SK-N-SH treated with all-trans-retinoic acid at 6 μM for 48 hours (cell line): ENCODE results near the gene ABI1.

Source experiments
- ATAC-seq: fragments of 200-7000 bp; cut with Tn5 transposase; 3 replicates; pipeline ENCODE4 v1.9.1; 2020; ENCODE audit warnings: mild to moderate bottlenecking, moderate library complexity
- ARNTL ChIP-seq: fragments of 450-650 bp; formaldehyde crosslinking; IDR thresholded peaks from 2 replicates; pipeline ENCODE4 v1.5.0; 2020; ENCODE audit warnings: low read depth, mild to moderate bottlenecking, moderate library complexity, borderline replicate concordance
- BACH2 ChIP-seq: fragments of 250-450 bp; sonication (Bioruptor Pico); IDR thresholded peaks from 2 replicates; pipeline ENCODE4 v1.9.0; 2021; ENCODE audit warnings: mild to moderate bottlenecking, borderline replicate concordance
- CREB5 ChIP-seq: fragments of 250-450 bp; sonication (Bioruptor Pico); IDR thresholded peaks from 2 replicates; pipeline ENCODE4 v1.5.1; 2020; ENCODE audit warnings: low read depth, mild to moderate bottlenecking, moderate library complexity
- CSDC2 ChIP-seq: fragments of 250-450 bp; sonication (Bioruptor Pico); IDR thresholded peaks from 2 replicates; pipeline ENCODE4 v1.5.0; 2020; ENCODE audit warnings: mild to moderate bottlenecking, moderate library complexity
- CSRNP3 ChIP-seq: fragments of 250-450 bp; sonication (Bioruptor Pico); IDR thresholded peaks from 2 replicates; pipeline ENCODE4 v1.5.1; 2021; ENCODE audit warnings: mild to moderate bottlenecking, moderate library complexity
- ESRRG ChIP-seq: fragments of 250-450 bp; sonication (Bioruptor Pico); IDR thresholded peaks from 2 replicates; pipeline ENCODE4 v1.6.1; 2021; ENCODE audit warnings: mild to moderate bottlenecking
- GLIS3 ChIP-seq: fragments of 250-450 bp; sonication (Bioruptor Pico); IDR thresholded peaks from 2 replicates; pipeline ENCODE4 v1.5.0; 2020; ENCODE audit warnings: mild to moderate bottlenecking, moderate library complexity
- ISL1 ChIP-seq: fragments of 250-450 bp; sonication (Bioruptor Pico); IDR thresholded peaks from 2 replicates; pipeline ENCODE4 v2.1.2; 2022; ENCODE audit warnings: mild to moderate bottlenecking, moderate library complexity
- OSR1 ChIP-seq: fragments of 250-450 bp; sonication (Bioruptor Pico); IDR thresholded peaks from 2 replicates; pipeline ENCODE4 v1.8.0; 2022; ENCODE audit warnings: moderate library complexity, mild to moderate bottlenecking, inconsistent platforms
- PATZ1 ChIP-seq: fragments of 250-450 bp; sonication (Bioruptor Pico); IDR thresholded peaks from 2 replicates; pipeline ENCODE4 v1.8.0; 2020; ENCODE audit warnings: mild to moderate bottlenecking, moderate library complexity, borderline replicate concordance
- POU6F1 ChIP-seq: fragments of 250-450 bp; sonication (Bioruptor Pico); IDR thresholded peaks from 2 replicates; pipeline ENCODE4 v1.8.0; 2021; ENCODE audit warnings: low read depth, mild to moderate bottlenecking, moderate library complexity, borderline replicate concordance
- PPARA ChIP-seq: fragments of 250-450 bp; sonication (Bioruptor Pico); IDR thresholded peaks from 2 replicates; pipeline ENCODE4 v1.5.0; 2020; ENCODE audit warnings: mild to moderate bottlenecking, borderline replicate concordance
- RARB ChIP-seq: fragments of 250-450 bp; sonication (Bioruptor Pico); IDR thresholded peaks from 2 replicates; pipeline ENCODE4 v1.8.0; 2021; ENCODE audit warnings: mild to moderate bottlenecking, moderate library complexity
- SNAI2 ChIP-seq: fragments of 250-450 bp; sonication (Bioruptor Pico); IDR thresholded peaks from 2 replicates; pipeline ENCODE4 v1.5.0; 2020; ENCODE audit warnings: mild to moderate bottlenecking, moderate library complexity
- TCF4 ChIP-seq: fragments of 250-450 bp; sonication (Bioruptor Pico); IDR thresholded peaks from 2 replicates; pipeline ENCODE4 v1.8.0; 2021; ENCODE audit warnings: mild to moderate bottlenecking, moderate library complexity, borderline replicate concordance
- TOX ChIP-seq: fragments of 250-450 bp; sonication (Bioruptor Pico); IDR thresholded peaks from 2 replicates; pipeline ENCODE4 v1.8.0; 2021; ENCODE audit warnings: mild to moderate bottlenecking, moderate library complexity, borderline replicate concordance
- TSHZ2 ChIP-seq: fragments of 250-450 bp; sonication (Bioruptor Pico); IDR thresholded peaks from 2 replicates; pipeline ENCODE4 v1.5.0; 2020; ENCODE audit warnings: mild to moderate bottlenecking, moderate library complexity
- ZC3H10 ChIP-seq: fragments of 250-450 bp; sonication (Bioruptor Pico); IDR thresholded peaks from 2 replicates; pipeline ENCODE4 v1.5.1; 2021; ENCODE audit warnings: mild to moderate bottlenecking, moderate library complexity
- ZFP3 ChIP-seq: fragments of 250-450 bp; sonication (Bioruptor Pico); IDR thresholded peaks from 2 replicates; pipeline ENCODE4 v1.5.0; 2020; ENCODE audit warnings: mild to moderate bottlenecking, moderate library complexity
- ZFP30 ChIP-seq: fragments of 450-650 bp; formaldehyde crosslinking; IDR thresholded peaks from 2 replicates; pipeline ENCODE4 v1.5.0; 2022; ENCODE audit warnings: mild to moderate bottlenecking, moderate library complexity
- ZNF565 ChIP-seq: fragments of 450-650 bp; formaldehyde crosslinking; conservative IDR thresholded peaks from 2 replicates; pipeline ENCODE4 v1.5.0; 2020; ENCODE audit warnings: low read depth, mild to moderate bottlenecking, moderate library complexity
- ZNF70 ChIP-seq: fragments of 450-650 bp; formaldehyde crosslinking; IDR thresholded peaks from 2 replicates; pipeline ENCODE4 v1.5.0; 2020; ENCODE audit warnings: mild to moderate bottlenecking, moderate library complexity
- ZNF8 ChIP-seq: fragments of 450-650 bp; formaldehyde crosslinking; IDR thresholded peaks from 2 replicates; pipeline ENCODE4 v1.5.0; 2020; ENCODE audit warnings: mild to moderate bottlenecking, moderate library complexity

Gene ABI1

GRCh38 chr10:26810435-26811026, 50.2 kb downstream of the ABI1 start:
- TF ChIP-seq ZFP30 (CRISPR knock-in tag) (no peak), ZC3H10 (CRISPR knock-in tag) (no peak), GLIS3 (CRISPR knock-in tag) (no peak), SNAI2 (CRISPR knock-in tag) (no peak), ESRRG (CRISPR knock-in tag) (no peak), BACH2 (CRISPR knock-in tag) (no peak), PPARA (CRISPR knock-in tag) (no peak), PATZ1 (CRISPR knock-in tag) (no peak), CSDC2 (no peak), ZNF70 (CRISPR knock-in tag) (no peak), ZNF565 (CRISPR knock-in tag) (no peak), ISL1 (no peak), ZNF8 (CRISPR knock-in tag) (no peak), ARNTL (no peak)
- TF ChIP-seq, all 23 proteins: peak for 0

GRCh38 chr10:26809973-26810372, 50.8 kb downstream of the ABI1 start:
- TF ChIP-seq RARB (CRISPR knock-in tag): no peak
- TF ChIP-seq PATZ1 (CRISPR knock-in tag): no peak
- TF ChIP-seq ZC3H10 (CRISPR knock-in tag): no peak
- no peak for TF ChIP-seq ZNF8 (CRISPR knock-in tag)
- TF ChIP-seq POU6F1 (CRISPR knock-in tag): no peak
- no peak for TF ChIP-seq ISL1
- no peak for TF ChIP-seq ZNF565 (CRISPR knock-in tag)
- TF ChIP-seq TOX (CRISPR knock-in tag): no peak
- no peak for TF ChIP-seq ZFP3
- no peak for TF ChIP-seq OSR1 (CRISPR knock-in tag)
- TF ChIP-seq ZFP30 (CRISPR knock-in tag): no peak
- TF ChIP-seq TCF4: no peak
- TF ChIP-seq BACH2 (CRISPR knock-in tag): no peak
- no peak for TF ChIP-seq ZNF70 (CRISPR knock-in tag)
- TF ChIP-seq CREB5: no peak
- TF ChIP-seq TSHZ2 (CRISPR knock-in tag): no peak
- no peak for TF ChIP-seq CSRNP3 (CRISPR knock-in tag)
- no peak for TF ChIP-seq PPARA (CRISPR knock-in tag)
- no peak for TF ChIP-seq GLIS3 (CRISPR knock-in tag)
- no peak for ATAC-seq

More at GRCh38 chr10:26810435-26811026, 50.2 kb downstream of the ABI1 start:
- ATAC-seq: no peak
